ENCODE data around the gene ACVR1B.

GRCh38 chr12:52041695-52042123 is 90.2 kb downstream of the ACVR1B start:
- no peak for TF ChIP-seq EZH2 (IDR thresholded peaks at IDR 0.05; ENCODE audit: low read depth)
- TF ChIP-seq CTCF (conservative IDR thresholded peaks at IDR 0.05): no peak

Measured in PC-9 (cell line).